GM18519 (cell line): Measurements from ENCODE around the gene SERINC5.
"Not testable (repeated sequence)": the region's sequence is repeated elsewhere in the genome, so short reads cannot be mapped to it uniquely, and the experiment has no call there.

Experiments used
- ATAC-seq: cut with Tn5 transposase; IDR thresholded peaks from one replicate; pipeline ENCODE4 v1.9.1; 2021; ENCODE audit warnings: mild to moderate bottlenecking, moderate library complexity; ENCODE audit not compliant: unreplicated experiment, low FRiP score

SERINC5 gene

GRCh38 chr5:80181618-80182211 is 74.1 kb downstream of the SERINC5 start:
- no peak for ATAC-seq

GRCh38 chr5:80177236-80177635 is 78.6 kb downstream of the SERINC5 start:
- ATAC-seq: no peak

- no peak for ATAC-seq
Observed at GRCh38 chr5:80175337-80175736, 80.5 kb downstream of the SERINC5 start.

- ATAC-seq: no peak
Observed at GRCh38 chr5:80174790-80175189, 81.1 kb downstream of the SERINC5 start.

GRCh38 chr5:80172067-80172695 is 83.7 kb downstream of the SERINC5 start:
- ATAC-seq: no peak

- no peak for ATAC-seq
Observed at GRCh38 chr5:80170117-80170535, 85.7 kb downstream of the SERINC5 start.

GRCh38 chr5:80168388-80169028 is 87.3 kb downstream of the SERINC5 start:
- ATAC-seq: no peak

GRCh38 chr5:80165452-80165851 is 90.4 kb downstream of the SERINC5 start:
- ATAC-seq: no peak

- ATAC-seq: no peak
Observed at GRCh38 chr5:80161165-80161564, 94.7 kb downstream of the SERINC5 start.

- no peak for ATAC-seq
Observed at GRCh38 chr5:80160242-80160641, 95.6 kb downstream of the SERINC5 start.

GRCh38 chr5:80159133-80159815 is 96.6 kb downstream of the SERINC5 start:
- ATAC-seq: no peak

GRCh38 chr5:80156156-80156555 is 99.7 kb downstream of the SERINC5 start:
- ATAC-seq: no peak

GRCh38 chr5:80154749-80155148 is 101.1 kb downstream of the SERINC5 start:
- no peak for ATAC-seq

- not testable (repeated sequence) for ATAC-seq
Observed at GRCh38 chr5:80154289-80154688, 101.6 kb downstream of the SERINC5 start.

GRCh38 chr5:80153586-80154126 is 102.2 kb downstream of the SERINC5 start:
- no peak for ATAC-seq

GRCh38 chr5:80152778-80153177 is 103.1 kb downstream of the SERINC5 start:
- ATAC-seq: no peak

- no peak for ATAC-seq
Observed at GRCh38 chr5:80151890-80152289, 104.0 kb downstream of the SERINC5 start.

- no peak for ATAC-seq
Observed at GRCh38 chr5:80150731-80151130, 105.1 kb downstream of the SERINC5 start.

GRCh38 chr5:80149161-80149609 is 106.7 kb downstream of the SERINC5 start:
- ATAC-seq: no peak

GRCh38 chr5:80147119-80147815 is 108.6 kb downstream of the SERINC5 start:
- no peak for ATAC-seq
